ENCODE measurements around the gene TM7SF2. TPM values are rescaled to one million over a fixed set of nuclear protein-coding genes. Genes with fewer than 3 reads are reported as not detected.

The TM7SF2 gene
- total and polyA plus RNA-seq, 2 of the 13 experiments (the other 11 are each of a cell fraction or from before 2014, with no cell fraction given) = 56.0 to 66.9 TPM

GRCh38 chr11:65134240-65134951 is 22.7 kb downstream of the TM7SF2 start, which contains the start of gene SYVN1 (continued):
- TF ChIP-seq TBL1XR1 (IDR thresholded peaks at IDR 0.05; ENCODE audit: borderline replicate concordance, low read length, partially characterized antibody) (peak; percentile 43), PLSCR1 (CRISPR knock-in tag; IDR thresholded peaks at IDR 0.05; ENCODE audit: borderline replicate concordance) (no peak), CREB3 (CRISPR knock-in tag; IDR thresholded peaks at IDR 0.05) (0 out of 2 replicates have a peak, but pooled peaks have one; percentile 43), ZNF580 (CRISPR knock-in tag; IDR thresholded peaks at IDR 0.05; ENCODE audit: borderline replicate concordance, low read depth) (peak; percentile 52; the same call in 1 of the 2 replicates), ZFP37 (CRISPR knock-in tag; IDR thresholded peaks at IDR 0.05; ENCODE audit: borderline replicate concordance) (no peak), ADNP (CRISPR knock-in tag; IDR thresholded peaks at IDR 0.05) (no peak), SP1 (IDR thresholded peaks at IDR 0.05) (no peak), SP1 (CRISPR knock-in tag; IDR thresholded peaks at IDR 0.05) (peak; percentile 70), ZNF326 (CRISPR knock-in tag; IDR thresholded peaks at IDR 0.05; ENCODE audit: borderline replicate concordance) (no peak), GABPA (IDR thresholded peaks at IDR 0.05; ENCODE audit: low read depth, low read length) (peak; percentile 95), GABPA (CRISPR knock-in tag; IDR thresholded peaks at IDR 0.05; ENCODE audit: low read depth) (peak; percentile 97), MEF2D (CRISPR knock-in tag; IDR thresholded peaks at IDR 0.05) (no peak), ZC3H4 (CRISPR knock-in tag; IDR thresholded peaks at IDR 0.05; ENCODE audit: borderline replicate concordance) (no peak), NFKBIZ (CRISPR knock-in tag; IDR thresholded peaks at IDR 0.05) (no peak), ZNF205 (CRISPR knock-in tag; IDR thresholded peaks at IDR 0.05) (no peak), ZNF83 (CRISPR knock-in tag; IDR thresholded peaks at IDR 0.05; ENCODE audit: borderline replicate concordance) (peak; percentile 67; the same call in 1 of the 2 replicates), ZNF773 (CRISPR knock-in tag; IDR thresholded peaks at IDR 0.05; ENCODE audit: borderline replicate concordance) (no peak), RORA (CRISPR knock-in tag; IDR thresholded peaks at IDR 0.05) (no peak), ZNF143 (CRISPR knock-in tag; IDR thresholded peaks at IDR 0.05) (peak; percentile 57; the same call in 1 of the 2 replicates), THYN1 (CRISPR knock-in tag; IDR thresholded peaks at IDR 0.05; ENCODE audit: borderline replicate concordance, low read depth) (no peak), NCOR1 (IDR thresholded peaks at IDR 0.05; ENCODE audit: borderline replicate concordance, low read length) (peak; percentile 48; the same call in 1 of the 2 replicates), ZNF234 (CRISPR knock-in tag; conservative IDR thresholded peaks at IDR 0.05) (0 out of 2 replicates have a peak, but pooled peaks have one; percentile 36), TRAFD1 (CRISPR knock-in tag; IDR thresholded peaks at IDR 0.05; ENCODE audit: borderline replicate concordance) (no peak), ZNF761 (CRISPR knock-in tag; conservative IDR thresholded peaks at IDR 0.05) (no peak; the same call in 1 of the 2 replicates), ZNF569 (CRISPR knock-in tag; IDR thresholded peaks at IDR 0.05; ENCODE audit: borderline replicate concordance) (no peak), ZNF503 (CRISPR knock-in tag; IDR thresholded peaks at IDR 0.05) (peak; percentile 16; the same call in 1 of the 2 replicates)

All from HepG2 (cell line).